ENCODE data around the gene MAP4K4.
"Not testable (repeated sequence)": the region's sequence is repeated elsewhere in the genome, so short reads cannot be mapped to it uniquely, and the experiment has no call there.

Gene MAP4K4

GRCh38 chr2:101930847-101931246 lies 233.3 kb downstream of the MAP4K4 start:
- no peak for DNase-seq

DNA sequence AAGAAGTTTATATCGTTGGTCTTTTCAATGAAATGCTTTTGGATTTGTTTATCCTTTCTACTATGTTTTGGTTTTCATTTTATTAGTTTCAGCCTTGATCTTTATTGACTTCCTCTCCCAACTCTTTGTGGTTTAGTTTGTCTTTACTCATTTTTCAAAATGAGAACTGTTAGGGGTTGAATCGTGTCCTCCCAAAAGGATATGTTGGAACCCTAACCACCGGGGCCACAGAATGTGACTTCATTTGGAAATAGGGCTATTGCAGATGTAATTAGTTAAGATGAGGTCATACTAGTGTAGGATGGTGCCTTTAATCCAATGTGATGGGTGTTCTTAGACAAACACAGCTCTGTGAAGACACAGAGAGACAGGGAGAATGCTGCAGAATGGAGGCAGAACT lies 233.9 kb downstream of the MAP4K4 start:
- DNase-seq = no peak

- not testable (repeated sequence) for DNase-seq
These were observed 238.3 kb downstream of the MAP4K4 start for GRCh38 chr2:101935764-101936163.

GRCh38 chr2:101942851-101943250 lies 245.3 kb downstream of the MAP4K4 start:
- no peak for DNase-seq
